ENCODE data around the gene PRUNE2.

The PRUNE2 gene

DNA sequence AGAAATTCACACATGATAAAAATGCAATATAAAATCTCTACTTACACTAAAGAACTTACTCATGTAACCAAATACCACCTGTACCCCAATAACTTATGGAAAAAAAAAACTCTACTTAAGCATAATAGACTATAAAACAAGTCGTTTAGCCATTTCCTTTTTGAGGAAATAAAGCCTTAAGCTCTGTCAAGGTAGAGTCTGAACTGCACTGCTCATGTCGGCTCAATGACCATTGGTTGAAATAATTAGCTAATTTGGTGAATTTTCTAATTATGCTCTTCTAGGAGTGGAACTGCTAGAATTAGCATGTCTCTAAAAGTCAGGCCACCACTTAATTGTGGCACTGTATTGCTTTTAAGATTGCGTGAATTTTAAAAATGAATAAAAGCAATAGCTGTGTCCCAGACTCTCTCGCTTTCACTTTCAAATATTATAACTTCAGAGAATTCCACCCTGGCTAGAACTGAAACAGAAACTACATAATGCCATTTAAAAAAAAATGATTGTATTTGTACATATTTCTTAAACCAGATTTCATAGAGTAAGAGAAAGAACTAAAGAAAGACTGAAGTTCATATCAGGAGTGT, 254.7 kb downstream of the PRUNE2 start:
- no peak for DNase-seq

DNA sequence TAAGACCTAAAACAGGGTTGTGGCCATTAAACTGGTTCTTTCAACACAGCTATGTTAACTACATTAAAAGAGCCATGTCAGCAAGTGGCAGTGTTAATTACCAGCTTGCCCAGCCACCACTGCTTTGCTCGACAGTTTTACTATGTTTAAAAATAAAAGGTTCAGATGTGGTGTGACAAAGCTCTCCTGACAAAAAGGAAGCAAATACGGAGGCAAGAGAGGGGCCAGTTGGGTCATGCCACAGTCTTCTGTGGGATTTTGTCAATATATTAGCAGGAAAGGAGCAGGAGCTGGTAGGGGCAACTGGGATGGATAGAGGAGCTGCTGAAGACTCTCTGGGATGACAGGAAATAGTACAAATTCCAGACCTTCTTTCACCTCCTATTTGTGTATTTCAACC, 255.2 kb downstream of the PRUNE2 start:
- intact Hi-C loops (cut with DNase I), result no loop called here
- no peak for DNase-seq

More for the DNA sequence above, 254.7 kb downstream of the PRUNE2 start:
- intact Hi-C loops (cut with DNase I), result no loop called here

DNA sequence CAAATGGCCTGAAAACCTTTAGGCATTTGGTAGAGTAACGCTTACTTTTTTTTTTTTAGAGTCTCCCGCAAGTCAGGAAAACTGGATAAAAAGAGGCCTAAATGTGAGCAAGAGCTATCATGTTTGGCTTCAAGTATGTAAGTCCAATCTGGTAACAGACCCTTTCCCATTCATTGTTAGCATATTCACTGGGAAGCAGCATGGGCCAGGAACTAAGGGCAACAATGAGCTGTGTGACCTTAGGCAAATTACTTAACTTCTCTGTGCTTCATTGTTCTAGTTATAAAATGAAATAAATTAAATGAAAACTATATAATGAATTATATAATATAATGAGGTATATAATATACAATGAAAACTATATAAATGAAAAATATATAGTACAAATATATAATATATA, 256.0 kb downstream of the PRUNE2 start:
- intact Hi-C loops (cut with DNase I), result no loop called here
- no peak for DNase-seq

DNA sequence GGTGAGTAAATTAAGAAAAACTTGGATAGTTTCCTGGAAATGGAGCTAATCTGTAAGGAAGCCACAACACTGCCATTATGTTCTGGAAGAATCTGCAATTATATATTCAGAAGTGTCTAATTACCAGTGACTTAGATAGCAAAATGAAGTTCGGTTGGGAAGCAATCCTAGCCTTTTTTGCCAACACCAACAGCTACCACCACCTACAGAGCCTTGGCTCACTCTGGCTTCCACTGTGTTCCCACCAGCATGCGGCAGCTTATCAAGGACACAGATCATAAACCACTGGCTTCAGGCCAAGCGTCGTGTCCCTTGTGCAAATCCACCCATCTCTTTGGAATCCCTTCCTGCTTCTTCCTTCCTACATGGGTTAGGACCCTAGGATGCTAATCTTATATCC, 259.7 kb downstream of the PRUNE2 start:
- intact Hi-C loops (cut with DNase I), result no loop called here

DNA sequence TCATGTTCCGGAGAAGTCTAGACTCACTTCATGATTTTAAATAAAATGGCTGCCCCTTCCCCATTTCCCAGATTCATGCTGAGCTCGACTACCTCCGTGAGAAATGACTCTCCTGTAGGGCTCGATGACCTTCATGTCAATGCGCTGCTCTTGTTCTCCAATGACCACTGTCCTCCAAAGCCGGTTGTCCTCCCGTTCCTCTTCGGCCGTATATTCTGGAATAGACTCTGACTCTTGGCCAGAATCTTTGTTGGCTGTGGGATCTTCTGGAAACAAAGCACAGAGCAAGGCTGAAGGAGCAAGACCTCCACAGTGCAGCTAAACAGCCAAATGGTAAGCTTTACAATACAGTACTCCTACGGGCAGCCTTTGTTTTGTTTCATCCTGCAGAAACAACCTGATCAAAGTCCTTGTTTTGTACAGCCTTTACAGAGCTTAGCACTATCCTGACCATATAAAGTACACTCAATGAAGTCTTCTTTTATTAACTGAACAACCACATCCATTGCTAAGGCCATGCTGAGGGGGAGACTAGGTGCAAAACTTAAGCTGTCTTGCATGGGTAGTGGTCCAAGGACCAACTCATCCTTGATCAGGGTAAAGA, 261.2 kb downstream of the PRUNE2 start:
- DNase-seq, result no peak
- intact Hi-C loops (cut with DNase I), result no loop called here

More for the DNA sequence above, 259.7 kb downstream of the PRUNE2 start:
- DNase-seq, result no peak

DNA sequence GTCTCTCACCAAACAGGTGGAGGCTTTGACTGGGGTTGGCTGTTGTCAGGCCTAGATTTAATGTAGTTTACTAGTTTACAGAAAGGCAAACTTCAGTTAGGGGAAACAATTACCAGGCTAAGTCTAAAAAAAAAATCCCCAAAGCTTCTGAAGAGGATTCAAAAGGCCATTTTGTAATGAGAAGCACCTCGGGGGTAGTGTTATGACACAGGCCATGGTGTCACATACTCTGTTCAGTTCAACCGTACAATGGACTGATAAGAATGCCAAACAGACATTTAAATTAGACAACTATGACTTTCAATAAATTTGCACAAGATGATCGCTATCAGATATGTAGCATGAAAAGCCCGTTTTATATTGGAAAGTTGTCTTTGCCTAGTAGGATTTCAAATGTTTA, 261.7 kb downstream of the PRUNE2 start:
- DNase-seq, result no peak
- intact Hi-C loops (cut with DNase I), result no loop called here

DNA sequence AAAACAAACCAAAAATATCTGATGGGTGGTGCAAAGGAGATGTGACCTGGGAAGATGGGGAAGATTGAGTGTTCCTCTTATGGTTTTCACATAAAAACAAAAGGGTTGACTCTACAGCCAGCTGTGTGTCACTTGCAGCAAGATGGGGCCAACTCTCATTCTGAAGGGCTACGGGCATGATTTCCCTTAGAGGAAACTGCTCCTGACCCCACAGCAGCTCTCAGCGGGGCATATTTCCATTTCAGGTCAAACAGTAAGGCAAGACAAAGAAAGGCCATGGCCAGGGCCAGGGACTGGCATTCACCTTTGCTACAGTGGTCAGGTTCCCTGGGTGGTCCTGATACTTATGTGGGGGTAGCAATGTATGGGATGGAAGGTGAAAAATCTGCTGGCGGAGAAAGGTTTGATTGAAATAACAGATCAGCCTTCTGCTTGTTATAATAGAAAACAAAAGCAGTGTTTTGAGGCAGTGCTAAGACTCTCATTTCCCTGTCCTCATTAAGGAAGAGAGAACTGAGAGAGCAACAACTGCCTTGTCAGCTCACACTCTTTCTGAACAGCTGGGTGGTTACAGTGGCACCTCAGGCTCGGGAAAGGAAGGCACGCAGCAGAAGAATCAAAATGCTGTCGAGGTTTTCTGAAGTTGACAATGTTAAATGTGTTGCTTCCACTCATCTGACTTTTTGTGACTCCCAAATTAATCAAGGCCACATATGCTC, 262.4 kb downstream of the PRUNE2 start:
- DNase-seq, result peak in 1 of 42 donors; percentile 18
- intact Hi-C loops (cut with DNase I), result no loop called here

DNA sequence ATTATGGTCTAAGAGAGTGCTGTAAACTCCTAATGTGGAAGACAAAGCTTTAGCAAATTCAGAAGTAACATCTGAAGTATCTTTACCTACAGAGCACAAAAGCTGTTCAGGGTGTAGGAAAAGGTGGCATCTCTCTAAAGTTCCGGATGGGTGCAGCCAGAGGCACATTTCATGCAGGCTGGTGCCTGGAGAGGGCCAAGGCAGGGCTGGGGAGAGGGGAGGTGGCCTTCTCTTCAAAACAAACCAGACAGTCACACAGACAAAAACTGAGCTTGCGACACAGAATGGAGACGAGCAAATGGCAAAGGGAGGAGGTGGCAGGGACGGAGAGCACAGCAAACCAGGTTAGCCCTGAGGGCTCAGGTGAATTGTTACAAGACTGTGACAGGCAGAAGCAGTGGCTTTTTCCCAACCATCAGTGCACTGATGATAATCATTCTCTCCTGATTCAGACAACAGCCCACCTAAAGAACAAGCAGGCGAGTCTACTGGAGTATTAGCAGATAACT, 263.2 kb downstream of the PRUNE2 start:
- intact Hi-C loops (cut with DNase I), result no loop called here
- DNase-seq, result no peak

DNA sequence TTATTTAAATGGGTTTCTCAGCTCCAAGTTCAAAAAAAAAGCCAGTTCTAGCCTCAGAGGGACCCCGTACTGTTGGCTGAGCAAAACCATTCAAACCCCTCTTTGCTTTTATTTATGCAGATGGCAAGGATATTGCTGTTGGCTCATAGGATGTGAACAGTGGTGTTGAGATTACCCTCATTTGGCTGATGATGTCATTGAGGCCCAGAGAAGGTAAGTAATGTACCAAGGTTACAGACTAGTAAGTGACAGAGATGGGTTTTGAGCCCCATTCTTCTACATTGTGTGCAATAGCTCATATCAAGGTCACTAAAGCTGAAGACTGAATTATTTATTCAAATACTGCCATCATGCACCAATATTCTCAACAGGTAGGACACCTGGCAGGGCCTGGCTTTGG, 263.8 kb downstream of the PRUNE2 start:
- intact Hi-C loops (cut with DNase I), result no loop called here
- DNase-seq, result no peak

DNA sequence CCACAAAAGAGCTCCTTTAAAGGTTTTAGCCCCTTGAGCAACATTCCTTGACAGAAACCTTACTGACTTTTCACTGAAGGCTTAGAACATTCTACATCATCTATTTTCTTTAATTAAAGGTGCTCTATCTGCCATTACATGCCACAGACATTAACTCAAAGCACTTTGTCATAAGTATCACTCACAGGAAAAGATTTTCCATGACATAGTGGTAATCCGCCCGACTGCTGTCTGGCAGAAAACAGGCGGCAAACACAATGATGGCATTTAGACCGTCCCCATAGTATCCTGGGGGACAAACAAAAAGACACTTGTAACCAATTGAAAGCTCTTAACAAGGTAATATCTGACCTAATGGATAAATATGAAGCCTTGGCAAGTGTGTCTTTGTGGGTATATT, 267.9 kb downstream of the PRUNE2 start:
- intact Hi-C loops (cut with DNase I), result no loop called here
- no peak for DNase-seq

DNA sequence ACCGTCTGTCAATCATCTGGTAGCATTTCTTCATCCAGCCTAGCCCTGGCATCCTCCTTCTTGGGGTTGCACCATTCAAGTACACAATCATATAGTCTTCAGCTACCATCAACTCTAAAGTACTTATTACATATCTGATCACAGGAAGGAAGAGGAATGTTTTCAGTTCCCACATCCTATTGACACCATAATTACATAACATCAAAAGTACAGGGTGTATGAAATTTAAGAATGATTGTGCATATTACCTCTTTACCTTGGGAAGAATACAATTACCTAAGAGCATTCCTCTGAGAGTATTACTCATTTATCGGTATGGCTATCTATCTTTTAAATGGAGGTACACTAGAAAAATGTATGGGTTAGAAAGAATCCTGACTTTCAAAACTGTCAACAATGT, 268.5 kb downstream of the PRUNE2 start:
- intact Hi-C loops (cut with DNase I), result no loop called here
- DNase-seq, result no peak

DNA sequence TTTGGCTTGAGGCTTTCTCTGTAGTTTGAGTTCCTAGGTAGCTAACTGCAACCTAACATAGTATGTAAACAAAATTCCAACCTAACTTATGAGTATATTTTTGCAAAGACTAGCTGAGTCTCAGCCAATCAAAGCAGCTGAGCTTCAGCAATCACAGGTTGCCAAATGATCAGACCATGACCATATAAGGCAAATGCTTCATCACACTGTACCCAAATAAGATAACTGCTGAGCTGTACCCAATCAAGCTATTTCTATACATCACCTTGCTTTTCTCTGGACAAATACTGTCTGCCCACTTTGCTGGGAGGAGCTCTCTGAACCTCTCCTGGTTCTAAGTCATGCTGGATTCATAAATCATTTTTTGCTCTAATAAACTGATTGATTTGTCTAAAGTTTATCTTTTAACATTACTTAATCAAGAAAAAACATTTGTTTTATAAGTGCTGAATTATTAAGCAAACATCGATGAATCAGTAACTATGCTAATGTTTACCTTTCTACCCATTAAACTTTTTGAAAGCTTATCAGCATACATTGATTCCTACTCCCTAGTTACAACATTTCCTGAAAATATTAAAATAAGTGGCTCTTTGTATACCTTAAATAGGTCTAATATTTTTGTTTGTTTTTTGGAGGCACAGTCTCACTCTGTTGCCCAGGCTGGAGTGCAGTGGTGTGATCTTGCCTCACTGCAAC, 271.4 kb downstream of the PRUNE2 start:
- DNase-seq, result no peak

DNA sequence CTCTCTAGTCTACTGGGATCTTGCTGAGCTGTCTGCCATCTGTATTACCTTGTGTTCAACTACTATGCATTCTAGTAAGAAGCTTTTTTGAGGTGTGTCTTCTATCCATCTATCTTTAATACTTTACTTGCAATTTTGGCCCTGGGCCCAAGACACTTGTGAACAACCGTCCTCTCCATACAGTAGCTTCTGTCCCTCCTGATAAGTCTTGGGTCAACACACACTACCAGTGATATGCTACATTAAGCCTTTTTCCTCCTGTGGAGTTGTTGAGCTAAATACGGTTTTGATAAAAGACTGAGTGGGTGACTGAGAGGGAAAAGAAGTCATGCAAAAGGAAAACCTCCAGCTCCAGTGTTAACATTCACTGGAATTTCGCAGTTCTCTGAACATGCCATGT, 275.0 kb downstream of the PRUNE2 start:
- no peak for DNase-seq
- intact Hi-C loops (cut with DNase I), result no loop called here

More for the DNA sequence above, 271.4 kb downstream of the PRUNE2 start:
- intact Hi-C loops (cut with DNase I), result no loop called here

DNA sequence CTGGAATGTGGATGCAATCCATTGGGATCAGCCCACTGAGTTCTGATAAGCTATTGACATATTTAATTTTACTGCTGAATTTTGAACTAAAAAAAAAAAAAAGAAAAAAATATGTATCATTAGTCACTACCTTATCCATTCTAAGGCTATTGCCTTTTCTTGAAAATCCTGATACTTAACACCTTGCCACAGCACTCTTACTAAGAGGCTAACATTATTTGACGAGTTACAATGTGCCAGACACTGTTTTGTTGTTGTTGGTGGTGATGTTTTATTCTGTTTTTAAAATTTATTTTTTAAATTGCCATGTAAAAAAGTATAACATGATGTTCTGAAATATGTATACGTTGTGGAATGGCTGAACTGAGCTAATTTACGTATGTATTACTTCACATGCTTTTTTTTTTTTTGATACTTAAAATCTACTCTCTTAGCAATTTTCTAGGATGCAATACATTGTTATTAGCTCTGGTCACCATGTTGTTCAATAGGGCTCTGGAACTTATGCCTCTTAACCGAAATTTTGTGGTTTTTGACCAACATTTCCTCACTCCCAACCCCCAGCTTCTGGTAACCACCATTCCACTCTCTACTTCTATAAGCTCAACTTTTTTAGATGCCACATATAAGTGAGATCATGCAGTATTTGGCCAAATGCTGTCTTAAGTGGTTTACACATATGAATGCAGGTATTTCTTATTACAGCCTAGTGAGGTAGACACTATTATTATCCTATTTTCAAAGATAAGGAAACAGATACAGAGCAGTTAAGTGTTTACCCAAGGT, 276.5 kb downstream of the PRUNE2 start:
- intact Hi-C loops (cut with DNase I), result no loop called here
- DNase-seq, result no peak

DNA sequence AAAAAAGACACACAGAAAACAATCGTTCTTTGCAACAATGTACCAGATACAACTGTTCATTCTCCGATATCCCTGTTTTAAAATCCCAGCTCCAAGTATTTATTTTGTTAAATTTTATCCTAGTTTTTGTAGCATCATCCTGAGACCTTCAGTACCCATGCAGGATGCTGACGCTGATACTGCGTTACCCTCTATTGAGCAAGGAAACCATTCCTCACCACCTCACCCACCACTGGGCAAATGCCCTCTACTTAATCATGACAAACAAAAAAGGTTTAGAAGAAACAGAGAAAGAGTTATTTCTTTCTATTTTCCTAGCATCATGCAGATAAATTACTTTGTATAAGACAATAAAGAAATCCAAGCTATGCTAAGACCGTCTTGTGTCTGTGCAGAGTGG, 277.8 kb downstream of the PRUNE2 start:
- intact Hi-C loops (cut with DNase I), result no loop called here
- DNase-seq, result no peak

DNA sequence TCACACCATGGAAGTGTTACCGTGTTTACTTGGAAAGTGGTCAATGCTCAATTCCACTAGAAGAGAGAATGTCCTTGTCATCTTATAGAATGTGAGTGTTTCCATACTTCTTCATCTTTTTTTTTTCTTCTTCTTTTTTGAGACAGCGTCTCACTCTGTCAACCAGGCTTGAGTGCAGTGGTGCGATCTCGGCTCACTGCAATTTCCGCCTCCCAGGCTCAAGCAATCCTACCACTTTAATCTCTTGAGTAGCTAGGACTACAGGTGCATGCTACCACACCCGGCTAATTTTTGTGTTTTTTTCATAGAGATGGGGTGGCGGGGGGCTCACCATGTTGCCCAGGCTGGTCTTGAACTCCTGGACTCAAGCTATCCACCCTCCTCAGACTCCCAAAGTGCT, 278.9 kb downstream of the PRUNE2 start:
- intact Hi-C loops (cut with DNase I), result no loop called here
- no peak for DNase-seq

DNA sequence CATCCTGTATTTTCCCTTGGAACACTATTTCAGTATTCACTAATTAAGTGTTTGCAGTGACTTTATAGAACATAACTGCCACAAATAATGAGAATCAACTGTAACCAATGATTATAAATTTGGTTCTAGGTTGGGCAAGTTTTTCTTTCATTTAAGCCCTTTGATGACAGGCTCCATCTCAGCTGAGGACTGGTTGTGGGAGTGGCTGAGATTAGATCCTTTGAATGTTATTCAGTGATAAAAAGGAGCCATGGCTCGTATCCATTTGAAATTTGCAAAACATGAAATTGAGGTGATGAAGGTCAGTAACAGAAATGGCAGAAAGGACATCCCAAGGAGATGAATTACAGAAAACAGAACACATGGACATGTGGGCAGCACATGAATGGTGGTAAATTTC, 279.8 kb downstream of the PRUNE2 start:
- DNase-seq, result no peak
- intact Hi-C loops (cut with DNase I), result no loop called here

DNA sequence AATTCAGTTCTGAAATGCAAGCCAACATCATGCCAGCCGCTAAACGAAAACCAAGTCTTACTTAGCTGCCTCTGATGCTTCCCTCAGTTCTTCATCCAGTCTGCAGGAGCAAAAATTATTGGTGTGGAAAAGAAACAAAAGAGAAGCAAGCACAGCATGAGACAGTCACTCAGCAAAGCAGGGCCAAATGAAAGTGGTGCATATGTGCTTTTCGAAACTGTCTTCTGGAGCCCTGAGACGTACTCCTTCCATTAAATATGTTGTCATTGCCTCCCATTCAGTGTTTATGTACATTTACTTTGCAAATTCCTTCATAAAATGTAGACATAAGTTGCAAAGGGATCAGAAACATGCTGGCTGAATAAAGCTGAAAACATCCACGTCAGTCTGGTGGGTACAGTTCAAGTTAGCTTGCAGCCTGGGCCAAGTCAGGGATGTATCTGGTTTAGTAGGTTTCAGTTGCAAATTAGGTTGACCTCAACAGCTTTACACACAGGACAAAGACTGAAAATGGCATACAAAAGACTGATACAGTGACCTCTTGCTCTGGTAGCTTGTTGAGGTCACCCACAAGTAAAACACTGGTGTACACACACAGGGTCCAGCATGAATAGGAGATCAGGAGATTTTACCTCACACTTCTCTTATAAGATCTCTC, 281.4 kb downstream of the PRUNE2 start:
- intact Hi-C loops (cut with DNase I), result no loop called here
- no peak for DNase-seq

DNA sequence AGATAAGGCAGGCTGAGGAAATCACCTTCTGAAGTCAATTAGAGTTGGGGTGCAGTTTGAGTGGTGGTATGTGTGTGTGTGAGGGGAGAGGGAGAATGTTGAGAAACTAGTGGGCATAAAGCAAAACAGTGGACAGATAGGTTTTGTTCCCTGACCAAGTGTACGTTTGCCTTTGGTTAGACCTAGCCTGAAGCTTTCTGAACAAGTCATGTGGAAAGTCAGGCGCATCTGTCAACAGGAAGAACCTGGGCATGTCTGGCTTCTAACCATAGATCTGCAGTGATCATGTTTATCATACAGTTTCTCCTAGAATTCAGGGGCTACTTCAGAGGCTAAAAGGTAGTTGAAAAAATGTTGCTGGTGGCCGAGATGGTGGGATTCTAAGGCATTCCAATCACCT, 284.9 kb downstream of the PRUNE2 start:
- DNase-seq, result no peak
- intact Hi-C loops (cut with DNase I), result no loop called here

Data from head of caudate nucleus (tissue), 42 donors.